AG10803 (cell line): ENCODE measurements around the gene POU5F1.

ENCODE experiments used
- DNase-seq: peaks from one replicate; pipeline ENCODE4 v3.0.0; 2010; ENCODE audit warnings: low read depth
- H3K4me3 ChIP-seq: 2 replicates; pipeline ENCODE4 v1.5.1; 2011; ENCODE audit warnings: mild to moderate bottlenecking, low read length, control low read depth
- TF ChIP-seq, protein P1 (sequence below): conservative IDR thresholded peaks from 2 replicates; pipeline ENCODE4 v1.5.1; 2011; ENCODE audit warnings: mild to moderate bottlenecking, low read length, control low read depth, inconsistent platforms

The POU5F1 gene

DNA sequence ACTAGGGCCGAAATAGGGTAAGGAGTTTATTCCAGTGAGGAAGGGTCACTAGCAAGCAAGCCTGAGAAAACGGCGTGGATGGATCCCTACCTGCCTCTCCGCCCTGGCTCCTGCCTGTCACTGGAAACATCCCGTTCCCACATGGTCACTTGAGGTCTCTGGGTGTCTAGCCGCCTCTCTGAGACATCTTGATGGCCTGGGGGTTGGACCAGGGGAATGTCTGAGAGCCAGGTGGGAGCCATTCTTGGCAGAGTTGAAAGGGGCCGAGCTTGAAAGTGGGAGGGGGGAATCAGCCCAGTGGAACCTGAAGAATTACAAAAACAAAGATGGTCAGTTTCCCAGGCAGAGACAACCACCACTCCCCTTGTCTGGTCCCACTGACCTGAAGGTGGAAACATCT, 13.8 kb downstream of the POU5F1 start:
- H3K4me3 ChIP-seq, result no peak overlapping the region
- TF ChIP-seq, protein P1, sequence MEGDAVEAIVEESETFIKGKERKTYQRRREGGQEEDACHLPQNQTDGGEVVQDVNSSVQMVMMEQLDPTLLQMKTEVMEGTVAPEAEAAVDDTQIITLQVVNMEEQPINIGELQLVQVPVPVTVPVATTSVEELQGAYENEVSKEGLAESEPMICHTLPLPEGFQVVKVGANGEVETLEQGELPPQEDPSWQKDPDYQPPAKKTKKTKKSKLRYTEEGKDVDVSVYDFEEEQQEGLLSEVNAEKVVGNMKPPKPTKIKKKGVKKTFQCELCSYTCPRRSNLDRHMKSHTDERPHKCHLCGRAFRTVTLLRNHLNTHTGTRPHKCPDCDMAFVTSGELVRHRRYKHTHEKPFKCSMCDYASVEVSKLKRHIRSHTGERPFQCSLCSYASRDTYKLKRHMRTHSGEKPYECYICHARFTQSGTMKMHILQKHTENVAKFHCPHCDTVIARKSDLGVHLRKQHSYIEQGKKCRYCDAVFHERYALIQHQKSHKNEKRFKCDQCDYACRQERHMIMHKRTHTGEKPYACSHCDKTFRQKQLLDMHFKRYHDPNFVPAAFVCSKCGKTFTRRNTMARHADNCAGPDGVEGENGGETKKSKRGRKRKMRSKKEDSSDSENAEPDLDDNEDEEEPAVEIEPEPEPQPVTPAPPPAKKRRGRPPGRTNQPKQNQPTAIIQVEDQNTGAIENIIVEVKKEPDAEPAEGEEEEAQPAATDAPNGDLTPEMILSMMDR, result no peak
- no peak for DNase-seq

DNA sequence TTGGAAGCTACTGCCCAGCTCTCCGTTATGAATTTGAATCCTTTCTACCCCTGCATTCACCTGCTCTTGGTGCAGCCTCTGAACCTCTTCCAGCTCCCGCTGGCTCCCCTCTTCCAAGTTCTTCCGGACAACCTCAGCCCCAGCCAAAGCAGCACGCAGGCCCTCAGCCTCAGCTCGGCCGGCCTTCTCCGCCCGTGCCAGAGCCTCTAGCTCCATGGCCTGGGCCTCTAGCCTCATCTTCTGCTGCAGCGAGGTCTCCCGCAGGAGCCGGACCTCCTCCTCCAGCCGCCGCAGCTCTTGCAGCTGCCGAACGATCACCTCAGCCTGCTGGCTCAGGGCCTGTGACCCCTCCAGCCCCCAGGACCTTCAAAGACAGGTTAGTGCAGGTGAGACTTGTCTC, 16.0 kb downstream of the POU5F1 start:
- H3K4me3 ChIP-seq, result no peak overlapping the region
- TF ChIP-seq, protein P1, result no peak
- no peak for DNase-seq

DNA sequence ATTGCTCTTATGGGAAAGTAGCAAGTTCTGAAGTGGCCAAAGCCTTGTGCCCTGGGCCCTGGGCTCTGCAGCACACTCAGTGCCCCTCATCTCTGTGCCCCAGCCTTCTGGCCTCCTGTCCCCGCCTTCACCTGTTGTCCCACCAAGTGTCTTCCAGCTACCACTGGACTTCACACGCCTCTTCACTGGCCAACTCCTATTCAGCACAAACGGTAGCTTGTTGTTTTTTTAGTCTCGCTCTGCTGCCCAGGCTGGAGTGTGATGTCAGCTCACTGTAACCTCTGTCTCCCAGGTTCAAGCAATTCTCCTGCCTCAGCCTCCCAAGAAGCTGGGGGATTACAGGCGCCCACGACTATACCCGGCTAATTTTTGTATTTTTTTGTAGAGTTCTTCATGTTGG, 17.7 kb downstream of the POU5F1 start:
- TF ChIP-seq, protein P1, result no peak
- no peak overlapping the region for H3K4me3 ChIP-seq
- DNase-seq, result no peak

DNA sequence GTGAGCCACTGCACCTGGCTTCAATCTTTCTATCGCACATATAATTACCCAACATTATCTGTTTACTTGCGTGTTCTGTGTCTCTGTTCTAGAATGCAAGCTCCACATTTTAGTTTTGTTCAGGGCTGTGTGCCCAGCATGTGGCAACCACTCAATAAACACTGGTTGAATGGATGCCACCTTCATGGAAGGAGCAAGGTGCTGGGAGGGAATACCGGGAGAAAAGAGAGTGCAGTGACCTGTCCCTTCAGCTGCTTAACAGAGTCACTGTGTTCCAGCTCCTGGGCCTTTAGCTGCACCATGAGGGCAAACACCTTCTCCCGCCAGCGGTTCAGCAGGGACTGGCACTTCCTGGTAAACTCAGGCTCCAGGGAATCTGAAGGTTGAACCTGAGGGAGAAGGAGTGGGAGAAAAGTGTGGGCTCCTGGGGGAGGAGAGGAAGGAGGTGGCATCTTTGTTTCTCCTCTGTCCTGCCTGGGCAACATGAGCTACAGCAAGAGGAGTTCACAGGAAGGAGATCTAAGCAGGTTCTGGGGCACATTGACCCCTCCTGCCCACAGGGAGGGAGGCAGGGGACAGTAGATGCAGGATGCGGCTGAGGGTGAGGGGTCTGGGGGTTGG, 20.5 kb downstream of the POU5F1 start:
- no peak overlapping the region for H3K4me3 ChIP-seq
- TF ChIP-seq, protein P1, result no peak
- no peak for DNase-seq

DNA sequence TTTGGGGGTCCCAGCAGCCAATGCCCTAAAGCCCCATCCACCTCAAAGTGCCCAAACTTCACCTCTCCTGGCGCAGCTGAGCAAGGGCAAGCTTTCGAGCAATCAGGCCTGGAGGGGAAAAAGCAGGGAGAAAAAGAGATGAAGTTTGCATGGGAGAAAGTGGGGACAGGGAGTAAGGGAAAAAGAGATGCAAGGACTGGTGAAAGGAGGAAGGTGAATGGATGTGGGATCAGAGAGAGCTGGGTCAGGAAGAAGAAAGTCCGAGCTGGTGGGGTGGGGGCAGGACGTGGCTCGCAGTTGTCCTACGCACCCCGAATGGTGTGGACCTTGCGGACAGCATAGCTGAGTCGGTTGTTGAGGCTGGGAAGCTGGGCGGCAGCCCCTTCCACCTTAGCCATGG, 25.1 kb downstream of the POU5F1 start:
- TF ChIP-seq, protein P1, result no peak

DNA sequence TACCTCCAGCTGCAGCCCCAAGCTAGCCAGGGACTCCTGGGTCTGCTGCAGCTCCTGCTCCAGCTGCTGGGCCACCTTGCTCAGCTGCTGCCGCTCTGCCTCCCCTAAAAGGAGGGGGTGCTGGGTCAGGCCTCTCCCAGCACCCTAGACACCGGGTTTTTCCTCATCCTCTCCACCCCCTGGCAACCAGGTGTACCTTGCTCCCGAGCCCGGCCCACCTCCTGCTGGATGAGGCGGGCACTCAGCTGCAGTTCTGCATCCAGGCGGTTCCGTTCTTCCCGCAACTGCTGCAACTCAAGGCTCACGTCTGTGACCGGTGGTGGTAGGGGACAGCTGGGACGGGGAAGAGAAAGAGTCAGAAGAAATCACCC, 25.5 kb downstream of the POU5F1 start:
- H3K4me3 ChIP-seq, result no peak overlapping the region
- DNase-seq, result no peak
- TF ChIP-seq, protein P1, result no peak

More for the DNA sequence above, 25.1 kb downstream of the POU5F1 start:
- DNase-seq, result no peak
- no peak overlapping the region for H3K4me3 ChIP-seq

DNA sequence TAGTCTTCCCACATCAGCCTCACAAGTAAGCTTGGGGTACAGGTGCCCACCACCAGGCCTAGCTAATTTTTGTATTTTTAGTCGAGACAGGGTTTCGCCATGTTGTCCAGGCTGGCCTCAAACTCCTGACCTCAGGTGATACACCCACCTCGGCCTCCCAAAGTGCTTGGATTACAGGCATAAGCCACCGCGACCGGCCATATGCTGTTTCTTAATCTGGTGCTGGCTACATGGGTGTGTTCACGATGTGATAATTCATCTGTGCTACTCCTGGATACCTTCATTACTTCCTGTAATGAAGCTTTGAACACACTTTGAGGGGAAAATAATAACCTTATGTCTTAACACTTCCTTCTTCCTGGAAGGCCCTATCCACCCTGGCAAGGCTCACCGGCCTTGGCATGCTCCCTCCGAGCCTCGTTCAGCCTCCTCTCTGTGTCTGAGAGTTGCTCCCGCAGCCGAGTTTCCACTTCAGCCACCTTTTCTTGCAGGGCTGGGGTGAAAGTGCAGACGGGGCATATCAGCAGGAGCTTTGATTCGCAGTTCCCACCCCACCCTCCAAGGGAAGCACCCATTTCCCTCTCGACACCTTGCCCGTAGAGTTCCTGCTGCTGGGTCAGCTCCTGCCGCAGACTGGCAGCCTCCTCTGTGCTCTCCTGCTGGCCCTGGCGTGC, 26.0 kb downstream of the POU5F1 start:
- TF ChIP-seq, protein P1, result no peak
- H3K4me3 ChIP-seq, result no peak overlapping the region
- no peak for DNase-seq
